ENCODE results near the gene ZFYVE27.

DNA sequence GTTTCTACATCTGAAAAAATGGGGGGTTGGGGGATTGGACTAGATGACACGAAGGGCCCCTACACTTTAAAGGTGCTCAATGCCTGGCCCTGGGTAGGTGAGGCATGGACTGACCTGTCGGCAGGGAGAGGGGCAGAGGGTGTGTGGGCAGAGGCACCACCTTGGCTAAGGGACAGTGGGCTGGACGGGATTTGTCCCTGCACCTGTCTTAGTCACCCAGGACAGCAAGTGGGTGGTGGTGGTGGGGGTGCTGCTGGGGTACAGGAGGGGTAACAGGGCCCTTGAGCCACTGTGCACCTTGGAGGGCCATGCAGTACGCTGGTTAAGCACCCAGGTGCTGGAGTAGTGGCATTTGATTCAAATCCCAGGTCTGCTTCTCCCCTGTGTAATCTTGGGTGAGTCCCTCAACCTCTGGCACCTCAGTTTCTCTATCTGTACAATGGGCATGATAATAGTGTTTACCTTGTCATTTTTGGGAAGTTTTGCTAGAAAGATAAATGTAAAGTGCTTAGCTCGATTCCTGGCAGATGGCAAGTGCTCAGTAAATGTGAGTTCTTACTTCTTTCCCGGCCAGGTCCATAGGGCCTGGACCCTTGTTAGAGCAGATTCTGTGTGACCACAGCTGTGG is 53.0 kb downstream of the ZFYVE27 start:
- TF ChIP-seq SMC3 (IDR thresholded peaks at IDR 0.05; ENCODE audit: low read depth, low read length) = no peak
- TF ChIP-seq, protein P1, sequence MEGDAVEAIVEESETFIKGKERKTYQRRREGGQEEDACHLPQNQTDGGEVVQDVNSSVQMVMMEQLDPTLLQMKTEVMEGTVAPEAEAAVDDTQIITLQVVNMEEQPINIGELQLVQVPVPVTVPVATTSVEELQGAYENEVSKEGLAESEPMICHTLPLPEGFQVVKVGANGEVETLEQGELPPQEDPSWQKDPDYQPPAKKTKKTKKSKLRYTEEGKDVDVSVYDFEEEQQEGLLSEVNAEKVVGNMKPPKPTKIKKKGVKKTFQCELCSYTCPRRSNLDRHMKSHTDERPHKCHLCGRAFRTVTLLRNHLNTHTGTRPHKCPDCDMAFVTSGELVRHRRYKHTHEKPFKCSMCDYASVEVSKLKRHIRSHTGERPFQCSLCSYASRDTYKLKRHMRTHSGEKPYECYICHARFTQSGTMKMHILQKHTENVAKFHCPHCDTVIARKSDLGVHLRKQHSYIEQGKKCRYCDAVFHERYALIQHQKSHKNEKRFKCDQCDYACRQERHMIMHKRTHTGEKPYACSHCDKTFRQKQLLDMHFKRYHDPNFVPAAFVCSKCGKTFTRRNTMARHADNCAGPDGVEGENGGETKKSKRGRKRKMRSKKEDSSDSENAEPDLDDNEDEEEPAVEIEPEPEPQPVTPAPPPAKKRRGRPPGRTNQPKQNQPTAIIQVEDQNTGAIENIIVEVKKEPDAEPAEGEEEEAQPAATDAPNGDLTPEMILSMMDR (conservative IDR thresholded peaks at IDR 0.05; ENCODE audit: low read depth, low read length) = no peak
- TF ChIP-seq POLR2A (IDR thresholded peaks at IDR 0.05; ENCODE audit: low read depth, low read length) = no peak
- TF ChIP-seq, protein P2, sequence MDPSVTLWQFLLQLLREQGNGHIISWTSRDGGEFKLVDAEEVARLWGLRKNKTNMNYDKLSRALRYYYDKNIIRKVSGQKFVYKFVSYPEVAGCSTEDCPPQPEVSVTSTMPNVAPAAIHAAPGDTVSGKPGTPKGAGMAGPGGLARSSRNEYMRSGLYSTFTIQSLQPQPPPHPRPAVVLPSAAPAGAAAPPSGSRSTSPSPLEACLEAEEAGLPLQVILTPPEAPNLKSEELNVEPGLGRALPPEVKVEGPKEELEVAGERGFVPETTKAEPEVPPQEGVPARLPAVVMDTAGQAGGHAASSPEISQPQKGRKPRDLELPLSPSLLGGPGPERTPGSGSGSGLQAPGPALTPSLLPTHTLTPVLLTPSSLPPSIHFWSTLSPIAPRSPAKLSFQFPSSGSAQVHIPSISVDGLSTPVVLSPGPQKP (IDR thresholded peaks at IDR 0.05; ENCODE audit: borderline replicate concordance, low read depth, low read length) = no peak
- no peak for TF ChIP-seq NFE2L2 (IDR thresholded peaks at IDR 0.05; ENCODE audit: low read depth, low read length)
- no peak for TF ChIP-seq FOS (IDR thresholded peaks at IDR 0.05; ENCODE audit: low read depth, low read length)
- no peak for TF ChIP-seq CHD1 (IDR thresholded peaks at IDR 0.05; ENCODE audit: low read depth, low read length)
- TF ChIP-seq, protein P3, sequence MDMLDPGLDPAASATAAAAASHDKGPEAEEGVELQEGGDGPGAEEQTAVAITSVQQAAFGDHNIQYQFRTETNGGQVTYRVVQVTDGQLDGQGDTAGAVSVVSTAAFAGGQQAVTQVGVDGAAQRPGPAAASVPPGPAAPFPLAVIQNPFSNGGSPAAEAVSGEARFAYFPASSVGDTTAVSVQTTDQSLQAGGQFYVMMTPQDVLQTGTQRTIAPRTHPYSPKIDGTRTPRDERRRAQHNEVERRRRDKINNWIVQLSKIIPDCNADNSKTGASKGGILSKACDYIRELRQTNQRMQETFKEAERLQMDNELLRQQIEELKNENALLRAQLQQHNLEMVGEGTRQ (IDR thresholded peaks at IDR 0.05; ENCODE audit: low read depth, low read length) = no peak
- no peak for TF ChIP-seq CEBPB (IDR thresholded peaks at IDR 0.05; ENCODE audit: low read depth, low read length)
- TF ChIP-seq MAFK (IDR thresholded peaks at IDR 0.05; ENCODE audit: low read depth, low read length) = no peak

Data from IMR-90 (cell line).